H9 (cell line): ENCODE measurements around the gene CLDN2. TPM values are rescaled to one million over a fixed set of nuclear protein-coding genes. Genes with fewer than 3 reads are reported as not detected.

Source experiments
- DNase-seq: peaks from one replicate; pipeline ENCODE4 v3.0.0-alpha.2; 2017
- H2AFZ ChIP-seq: one replicate; pipeline ENCODE4 v1.6.1; 2013; ENCODE audit warnings: mild to moderate bottlenecking, low read length, control low read depth, moderate library complexity
- H2AK5ac ChIP-seq: 2 replicates; pipeline ENCODE4 v1.6.1; 2013; ENCODE audit warnings: low read length, control low read depth, mixed read lengths; ENCODE audit not compliant: insufficient read length
- H2BK120ac ChIP-seq: one replicate; pipeline ENCODE4 v1.6.1; 2013; ENCODE audit warnings: low read depth, mild to moderate bottlenecking, low read length, control low read depth, inconsistent platforms; ENCODE audit not compliant: poor library complexity, severe bottlenecking
- H2BK12ac ChIP-seq: 2 replicates; pipeline ENCODE4 v1.6.1; 2013; ENCODE audit warnings: low read length, control low read depth, mixed read lengths, low read depth; ENCODE audit not compliant: insufficient read length
- H2BK15ac ChIP-seq: 2 replicates; pipeline ENCODE4 v1.6.1; 2013; ENCODE audit warnings: low read depth, low read length, control low read depth
- H2BK20ac ChIP-seq: one replicate; pipeline ENCODE4 v1.6.1; 2013; ENCODE audit warnings: low read depth, mild to moderate bottlenecking, low read length, control low read depth, inconsistent platforms; ENCODE audit not compliant: poor library complexity, severe bottlenecking
- H2BK5ac ChIP-seq: 2 replicates; pipeline ENCODE4 v1.6.1; 2013; ENCODE audit warnings: low read length, control low read depth, mixed read lengths; ENCODE audit not compliant: insufficient read length
- H3K14ac ChIP-seq: 2 replicates; pipeline ENCODE4 v1.6.1; 2013; ENCODE audit warnings: low read length, control low read depth; ENCODE audit not compliant: insufficient read depth
- H3K18ac ChIP-seq: 2 replicates; pipeline ENCODE4 v1.6.1; 2013; ENCODE audit warnings: low read depth, mild to moderate bottlenecking, mixed read lengths, low read length, control low read depth; ENCODE audit not compliant: insufficient read length
- H3K23ac ChIP-seq: 2 replicates; pipeline ENCODE4 v1.6.1; 2013; ENCODE audit warnings: low read length, control low read depth, mixed read lengths, low read depth; ENCODE audit not compliant: insufficient read length
- H3K23me2 ChIP-seq: 2 replicates; pipeline ENCODE4 v1.6.1; 2013; ENCODE audit warnings: low read depth, mild to moderate bottlenecking, mixed read lengths, low read length, control low read depth; ENCODE audit not compliant: insufficient read length, poor library complexity, severe bottlenecking
- H3K27ac ChIP-seq: 2 replicates; pipeline ENCODE4 v1.5.1; 2013; ENCODE audit warnings: low read length, control low read depth, mixed read lengths, low read depth; ENCODE audit not compliant: insufficient read length
- H3K27me3 ChIP-seq: 2 replicates; pipeline ENCODE4 v1.6.1; 2013; ENCODE audit warnings: low read length, control low read depth, inconsistent platforms; ENCODE audit not compliant: insufficient read depth
- H3K4ac ChIP-seq: 2 replicates; pipeline ENCODE4 v1.6.1; 2013; ENCODE audit warnings: low read depth, mild to moderate bottlenecking, control low read depth, inconsistent platforms, low read length, moderate library complexity
- H3K4me1 ChIP-seq: 2 replicates; pipeline ENCODE4 v1.6.1; 2013; ENCODE audit warnings: low read length, control low read depth, inconsistent platforms; ENCODE audit not compliant: insufficient read depth
- H3K4me2 ChIP-seq: 2 replicates; pipeline ENCODE4 v1.6.1; 2013; ENCODE audit warnings: low read length, control low read depth, mixed read lengths; ENCODE audit not compliant: insufficient read length, insufficient read depth
- H3K56ac ChIP-seq: 2 replicates; pipeline ENCODE4 v1.6.1; 2013; ENCODE audit warnings: low read depth, mild to moderate bottlenecking, mixed read lengths, low read length, control low read depth; ENCODE audit not compliant: insufficient read length
- H3K79me1 ChIP-seq: 2 replicates; pipeline ENCODE4 v1.6.1; 2013; ENCODE audit warnings: low read depth, mild to moderate bottlenecking, moderate library complexity, low read length, control low read depth, inconsistent platforms; ENCODE audit not compliant: insufficient read depth, poor library complexity, severe bottlenecking
- H3K79me2 ChIP-seq: 2 replicates; pipeline ENCODE4 v1.6.1; 2013; ENCODE audit warnings: low read length, control low read depth, inconsistent platforms; ENCODE audit not compliant: insufficient read depth
- H3K9ac ChIP-seq: 2 replicates; pipeline ENCODE4 v1.6.1; 2013; ENCODE audit warnings: low read length, control low read depth, mixed read lengths; ENCODE audit not compliant: insufficient read length; ENCODE audit errors: extremely low read depth
- H3K9me3 ChIP-seq: one replicate; pipeline ENCODE4 v1.6.1; 2013; ENCODE audit warnings: low read depth, low read length, inconsistent platforms; ENCODE audit not compliant: control insufficient read depth
- H3T11ph ChIP-seq: one replicate; pipeline ENCODE4 v1.6.1; 2013; ENCODE audit warnings: mild to moderate bottlenecking, low read length, control low read depth, inconsistent platforms
- H4K20me1 ChIP-seq: one replicate; pipeline ENCODE4 v1.6.1; 2013; ENCODE audit not compliant: control insufficient read depth, insufficient read length, insufficient read depth
- H4K5ac ChIP-seq: 2 replicates; pipeline ENCODE4 v1.6.1; 2013; ENCODE audit warnings: low read depth, mild to moderate bottlenecking, mixed read lengths, low read length, control low read depth; ENCODE audit not compliant: insufficient read length
- H4K8ac ChIP-seq: replicated peaks from 2 replicates; pipeline ENCODE4 v1.6.1; 2013; ENCODE audit warnings: low read length, control low read depth, mixed read lengths, low read depth; ENCODE audit not compliant: insufficient read length
- H4K91ac ChIP-seq: 2 replicates; pipeline ENCODE4 v1.6.1; 2013; ENCODE audit warnings: low read depth, mild to moderate bottlenecking, moderate library complexity, mixed read lengths, low read length, control low read depth; ENCODE audit not compliant: insufficient read length
- H3K27ac Mint-ChIP-seq, 3 experiments: 2 replicates in 2 of 3; 3 replicates in 1 of 3; pipeline ENCODE4 v1.8.0; 2020 to 2021; ENCODE audit warnings: mixed read lengths in 3 of 3, mild to moderate bottlenecking in 1 of 3, moderate library complexity in 1 of 3
- H3K27me3 Mint-ChIP-seq: 2 replicates; pipeline ENCODE4 v1.8.0; 2021; ENCODE audit warnings: low read depth, mild to moderate bottlenecking, moderate library complexity, mixed read lengths
- H3K36me3 Mint-ChIP-seq, 3 experiments: 2 replicates in 2 of 3; 3 replicates in 1 of 3; pipeline ENCODE4 v1.8.0; 2020 to 2021; ENCODE audit warnings: low read depth in 3 of 3, mixed read lengths in 3 of 3; ENCODE audit not compliant: insufficient read depth in 1 of 3
- H3K4me1 Mint-ChIP-seq, 2 experiments: 2 replicates each; pipeline ENCODE4 v1.8.0; 2020; ENCODE audit warnings: mixed read lengths in 2 of 2
- H3K4me3 Mint-ChIP-seq, 2 experiments: 2 replicates in 1 of 2; 3 replicates in 1 of 2; pipeline ENCODE4 v1.8.0; 2020 to 2021; ENCODE audit warnings: mild to moderate bottlenecking in 2 of 2, mixed read lengths in 2 of 2, moderate library complexity in 1 of 2
- H3K9me3 Mint-ChIP-seq, 2 experiments: 2 replicates in 1 of 2; 3 replicates in 1 of 2; pipeline ENCODE4 v1.8.0; 2020; ENCODE audit warnings: mild to moderate bottlenecking in 2 of 2, mixed read lengths in 2 of 2, moderate library complexity in 1 of 2
- CTCF ChIP-seq: fragments of 200-600 bp; sonication (generic); conservative IDR thresholded peaks from 3 replicates; pipeline ENCODE4 v1.8.0; 2021; ENCODE audit warnings: antibody characterized with exemption, mild to moderate bottlenecking
- WGBS: extraction: QIAGEN DNeasy Blood & Tissue Kit; methylation state at CpG from one replicate; pipeline ENCODE4 v1.1.7; 2013; ENCODE audit warnings: missing lambda C conversion rate, low lambda C conversion rate, mixed read lengths; ENCODE audit not compliant: insufficient read length; ENCODE audit errors: extremely low coverage; 5-methylcytosine and 5-hydroxymethylcytosine counted together
- total RNA-seq: library from RNA; stranded (reverse); gene quantifications from 2 replicates; pipeline ENCODE4 v1.2.1, GENCODE V29; 2021

Gene CLDN2
- total RNA-seq, 1 experiment from 2014 or later, result not detected

- H2AK5ac ChIP-seq, result no peak within 1 kb of the TSS
- no peak for DNase-seq
- Mint-ChIP-seq H3K4me1 (peaks cover 9 to 10% of the 10 kb centered on the region in 2 experiments), H3K27me3 (no peaks in the 10 kb centered on the region; the same call in 1 of the 2 replicates), H3K36me3 (peaks cover 0 to 4% (median 0%) of the 10 kb centered on the region in 3 experiments; a peak in 2 of 7 replicates), H3K27ac (0 out of 7 replicates have a peak within 1 kb of the TSS, but pooled peaks of 2 of the 3 experiments have one; percentile 11 to 41), H3K9me3 (peaks cover 0 to 57% of the 10 kb centered on the region in 2 experiments; a peak in 2 of 5 replicates), H3K4me3 (no peak within 1 kb of the TSS)
- H3K23ac ChIP-seq, result no peak within 1 kb of the TSS
- H3T11ph ChIP-seq, result no peak within 1 kb of the TSS
- no peak within 1 kb of the TSS for H4K8ac ChIP-seq
- H3K18ac ChIP-seq, result no peak within 1 kb of the TSS
- no peaks in the 10 kb centered on the region for H3K27me3 ChIP-seq
- H3K23me2 ChIP-seq, result no peaks in the 10 kb centered on the region
- H3K4me1 ChIP-seq, result no peaks in the 10 kb centered on the region
- H2BK120ac ChIP-seq, result no peak within 1 kb of the TSS
- TF ChIP-seq CTCF, result no peak
- no peak within 1 kb of the TSS for H3K14ac ChIP-seq
- WGBS, result no CpG with 5 or more reads among the region's 1 CpG
- H3K4ac ChIP-seq, result no peak within 1 kb of the TSS
- H2BK5ac ChIP-seq, result no peak within 1 kb of the TSS
- H2AFZ ChIP-seq, result no peak within 1 kb of the TSS
- no peak within 1 kb of the TSS for H3K9ac ChIP-seq
- H3K27ac ChIP-seq, result no peak within 1 kb of the TSS
- H3K79me2 ChIP-seq, result no peaks in the 10 kb centered on the region
- H3K4me2 ChIP-seq, result no peak within 1 kb of the TSS
- no peak within 1 kb of the TSS for H2BK12ac ChIP-seq
- no peak within 1 kb of the TSS for H4K91ac ChIP-seq
- no peaks in the 10 kb centered on the region for H3K9me3 ChIP-seq
- H3K79me1 ChIP-seq, result no peaks in the 10 kb centered on the region
- no peak within 1 kb of the TSS for H2BK20ac ChIP-seq
- H2BK15ac ChIP-seq, result no peak within 1 kb of the TSS
- H3K56ac ChIP-seq, result no peak within 1 kb of the TSS
- no peaks in the 10 kb centered on the region for H4K20me1 ChIP-seq
- no peak within 1 kb of the TSS for H4K5ac ChIP-seq
These were observed 16.8 kb upstream of the CLDN2 start, which contains the start of gene RIPPLY1 for GRCh38 chrX:106903291-106903824. TSS of gene RIPPLY1 (minus strand) at chrX:106903341. CDS start at chrX:106903287, 54 bp downstream.
